ENCODE results near the gene USP2. TPM values are rescaled to one million over a fixed set of nuclear protein-coding genes. Genes with fewer than 3 reads are reported as not detected.
A peak's percentile ranks its signal among the peaks of the same experiment; 100 is the strongest.

The USP2 gene
- total and polyA plus RNA-seq, 8 donors = 4.4 to 15.4 (median 6.6) TPM

- 83 to 85% methylated on average over 6 of the region's 6 CpGs for WGBS, 2 donors
- intact Hi-C loops (cut with DNase I) = no loop called here
- Histone ChIP-seq H3K9me3 (no peaks in the 10 kb centered on the region), H3K27me3 (no peaks in the 10 kb centered on the region), H3K36me3 (no peaks in the 10 kb centered on the region), H3K4me3 (no peak overlapping the region), H3K27ac (no peak overlapping the region), H3K4me1 (peaks cover 0 to 11% (median 5%) of the 10 kb centered on the region in 3 donors)
- ATAC-seq (no peak), FAIRE-seq (no peak), DNase-seq (no peak)
- TF ChIP-seq CTCF (IDR thresholded peaks at IDR 0.05) = no peak
Measured at GRCh38 chr11:119350302-119350701, 31.2 kb downstream of the USP2 start.

- ATAC-seq = no peak
- FAIRE-seq = no peak
Measured at GRCh38 chr11:119347940-119348605, 33.4 kb downstream of the USP2 start.

GRCh38 chr11:119347242-119347641 lies 34.2 kb downstream of the USP2 start:
- H3K9me3 ChIP-seq = no peaks in the 10 kb centered on the region
- H3K27ac ChIP-seq = no peak overlapping the region
- ATAC-seq = peak in 2 of 4 donors; percentile 21 to 31
- H3K4me1 ChIP-seq = no peaks in the 10 kb centered on the region
- no peak for DNase-seq
- no peak for FAIRE-seq
- no peak for TF ChIP-seq CTCF (IDR thresholded peaks at IDR 0.05)
- no peaks in the 10 kb centered on the region for H3K27me3 ChIP-seq
- no peak overlapping the region for H3K4me3 ChIP-seq
- H3K36me3 ChIP-seq = no peaks in the 10 kb centered on the region
- intact Hi-C loops (cut with DNase I) = no loop called here
- 70 to 86% methylated on average over 2 of the region's 2 CpGs for WGBS, 2 donors

More at GRCh38 chr11:119347940-119348605, 33.4 kb downstream of the USP2 start:
- Histone ChIP-seq H3K36me3 (no peaks in the 10 kb centered on the region), H3K27ac (no peak overlapping the region), H3K27me3 (no peaks in the 10 kb centered on the region), H3K9me3 (no peaks in the 10 kb centered on the region), H3K4me3 (no peak overlapping the region), H3K4me1 (peaks cover 0 to 3% (median 1%) of the 10 kb centered on the region in 3 donors)
- 82 to 84% methylated on average over 16 of the region's 16 CpGs for WGBS, 2 donors
- no peak for TF ChIP-seq CTCF (IDR thresholded peaks at IDR 0.05)
- DNase-seq = no peak
- intact Hi-C loops (cut with DNase I) = no loop called here

- ATAC-seq = no peak
- Histone ChIP-seq H3K27ac (no peak within 1 kb of the TSS), H3K4me3 (no peak within 1 kb of the TSS), H3K9me3 (no peaks in the 10 kb centered on the region), H3K4me1 (peaks cover 0 to 1% (median under 1%) of the 10 kb centered on the region in 3 donors), H3K36me3 (no peaks in the 10 kb centered on the region), H3K27me3 (no peaks in the 10 kb centered on the region)
- FAIRE-seq = no peak
- WGBS, 2 donors = 48 to 60% methylated on average over 6 of the region's 6 CpGs
- no peak for DNase-seq
- intact Hi-C loops (cut with DNase I) = no loop called here
- TF ChIP-seq CTCF (IDR thresholded peaks at IDR 0.05) = no peak
Measured at GRCh38 chr11:119346605-119347004, 34.9 kb downstream of the USP2 start, which contains the start of gene MFRP. TSS of gene MFRP (minus strand) at chr11:119346705. CDS start at chr11:119346513, 192 bp downstream.

- 83% methylated on average over 12 of the region's 12 CpGs for WGBS, 2 donors
- intact Hi-C loops (cut with DNase I) = no loop called here
- Histone ChIP-seq H3K27ac (no peak overlapping the region), H3K4me3 (no peak overlapping the region), H3K4me1 (peaks cover 4 to 8% (median 7%) of the 10 kb centered on the region in 3 donors), H3K9me3 (no peaks in the 10 kb centered on the region), H3K27me3 (no peaks in the 10 kb centered on the region), H3K36me3 (no peaks in the 10 kb centered on the region)
- DNase-seq (no peak), FAIRE-seq (no peak), ATAC-seq (no peak)
- no peak for TF ChIP-seq CTCF (IDR thresholded peaks at IDR 0.05)
Measured at GRCh38 chr11:119345685-119346084, 35.8 kb downstream of the USP2 start.
